ENCODE data around the gene CCDC102A.

The CCDC102A gene

DNA sequence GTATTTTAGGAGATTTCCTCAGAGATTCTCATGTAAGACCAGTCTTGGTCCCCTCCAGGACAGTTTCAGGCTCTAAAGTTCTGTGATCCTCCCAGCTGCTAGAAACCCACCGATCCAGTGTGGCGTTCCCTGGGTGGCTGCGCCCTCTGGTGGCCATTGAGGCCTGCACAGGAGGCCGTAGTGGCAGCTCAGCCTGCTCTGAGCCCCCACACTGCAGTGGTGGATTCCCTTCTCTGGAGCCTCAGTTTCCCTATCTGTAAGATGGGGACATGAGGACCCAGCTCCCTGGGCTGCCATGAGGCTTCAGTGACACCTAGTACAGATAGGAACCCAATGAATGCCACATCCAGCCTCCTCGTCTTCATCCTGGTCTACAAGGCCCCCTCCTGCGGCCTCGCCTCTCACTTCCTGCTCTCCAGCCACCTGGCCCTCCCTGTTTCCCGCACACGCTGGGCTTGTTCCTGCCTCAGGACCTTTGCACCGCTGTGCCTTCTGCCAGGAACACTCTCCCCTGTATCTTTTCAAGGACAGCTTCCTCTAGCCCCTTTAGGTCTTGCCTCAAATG is 16.5 kb downstream of the CCDC102A start:
- DNase-seq (ENCODE audit: low read depth in 2 of 2): peak; percentile 67 to 68

DNA sequence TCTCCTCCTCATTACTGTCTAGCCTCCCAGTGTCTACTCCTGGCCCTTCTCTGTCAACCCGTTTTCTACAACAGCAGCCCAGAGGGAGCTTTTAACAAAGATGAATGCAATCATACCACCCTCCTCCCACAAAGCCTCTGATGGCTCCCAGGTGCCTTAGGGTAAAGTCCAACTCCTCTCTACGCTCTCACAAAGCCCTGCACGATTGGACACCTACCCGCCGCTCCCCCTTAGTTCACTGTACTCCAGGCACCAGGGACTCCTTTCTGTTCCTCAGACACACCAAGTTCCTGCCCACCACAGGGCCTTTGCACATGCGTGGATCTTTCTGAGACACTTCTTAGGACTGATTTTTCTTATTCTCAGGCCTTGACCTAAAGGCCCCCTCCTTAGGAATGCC is 17.4 kb downstream of the CCDC102A start:
- no peak for DNase-seq (ENCODE audit: low read depth in 2 of 2)

DNA sequence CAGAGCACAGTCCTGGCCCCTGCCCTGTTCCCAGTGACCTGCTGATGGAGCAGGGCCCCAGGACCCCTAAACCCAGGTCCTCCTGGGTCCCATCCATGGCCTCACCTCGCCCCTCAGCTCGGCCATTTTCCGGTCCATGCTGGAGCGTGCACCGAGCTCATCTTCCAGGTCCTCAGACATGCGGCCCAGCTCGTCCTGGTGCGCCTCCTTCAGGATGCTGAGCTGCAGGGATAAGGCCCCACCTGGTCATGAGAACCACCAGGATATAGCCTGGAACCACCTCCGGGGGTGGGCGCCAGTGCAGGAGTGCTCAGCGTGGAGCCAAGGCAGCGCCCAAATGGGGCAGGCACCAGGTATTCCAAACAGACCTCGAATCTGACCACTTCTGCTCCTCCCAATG is 17.9 kb downstream of the CCDC102A start:
- DNase-seq (ENCODE audit: low read depth in 2 of 2): no peak

DNA sequence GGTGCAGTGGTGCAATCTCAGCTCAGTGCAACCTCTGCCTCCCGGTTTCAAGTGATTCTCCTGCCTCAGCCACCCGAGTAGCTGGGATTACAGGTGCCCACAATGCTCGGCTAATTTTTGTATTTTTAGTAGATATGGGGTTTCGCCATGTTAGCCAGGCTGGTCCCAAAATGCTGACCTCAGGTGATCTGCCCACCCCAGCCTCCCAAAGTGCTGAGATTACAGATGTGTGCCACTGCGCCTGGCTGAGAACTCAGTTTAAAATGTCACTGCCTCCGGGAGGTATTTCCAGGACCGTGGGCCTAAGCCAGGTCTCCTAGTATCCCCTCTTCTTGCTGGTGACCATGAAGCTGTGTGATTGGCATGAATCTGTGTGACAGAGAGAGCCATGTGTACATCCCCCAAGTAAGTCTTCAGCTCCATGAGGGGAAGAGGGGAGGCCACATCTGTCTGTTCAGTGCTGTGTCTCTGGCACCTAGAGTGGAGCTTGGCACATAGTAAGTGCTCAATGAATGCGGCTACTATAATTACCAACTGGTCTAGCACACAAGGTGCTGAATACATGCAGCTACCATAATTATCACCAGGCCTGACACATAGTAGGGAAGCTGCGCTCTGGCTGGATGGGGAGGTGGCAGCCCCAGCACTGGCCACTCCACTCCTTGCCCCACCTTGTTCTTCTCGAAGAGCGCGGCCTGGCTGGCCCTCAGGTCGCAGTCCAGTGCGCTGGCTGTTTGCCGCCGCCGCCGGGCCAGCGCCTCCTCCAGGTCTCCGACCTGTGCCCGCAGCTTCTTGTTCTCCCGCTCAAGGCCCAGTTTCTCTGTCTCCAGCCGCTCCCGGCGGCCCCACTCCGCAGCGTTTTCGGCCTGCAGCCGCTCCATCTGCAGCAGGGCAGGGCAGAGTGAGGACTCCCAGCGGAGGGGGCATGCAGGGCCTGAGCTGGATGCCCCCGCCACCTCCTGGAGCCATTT is 18.7 kb downstream of the CCDC102A start:
- no peak for DNase-seq (ENCODE audit: low read depth in 2 of 2)

DNA sequence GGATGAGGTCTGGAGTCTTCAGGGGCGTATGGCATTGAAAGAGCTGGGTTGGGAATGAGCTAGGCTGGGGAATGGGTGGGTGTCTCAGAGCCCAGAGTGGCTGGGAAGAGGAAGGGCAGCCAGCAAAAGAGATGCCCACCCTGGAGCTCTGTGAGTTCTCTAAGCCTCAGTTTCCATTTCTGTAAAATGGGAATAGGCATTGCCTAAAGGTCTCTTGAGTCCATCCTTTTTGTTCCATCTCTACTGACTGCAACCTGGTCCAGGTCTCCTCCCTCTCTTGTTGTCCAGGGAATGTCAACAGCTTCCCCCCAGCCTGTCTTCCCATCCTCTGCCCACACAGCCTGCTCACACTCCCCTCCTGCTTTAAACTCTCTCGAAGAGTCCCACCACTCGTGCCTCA is 19.6 kb downstream of the CCDC102A start:
- no peak for DNase-seq (ENCODE audit: low read depth in 2 of 2)

DNA sequence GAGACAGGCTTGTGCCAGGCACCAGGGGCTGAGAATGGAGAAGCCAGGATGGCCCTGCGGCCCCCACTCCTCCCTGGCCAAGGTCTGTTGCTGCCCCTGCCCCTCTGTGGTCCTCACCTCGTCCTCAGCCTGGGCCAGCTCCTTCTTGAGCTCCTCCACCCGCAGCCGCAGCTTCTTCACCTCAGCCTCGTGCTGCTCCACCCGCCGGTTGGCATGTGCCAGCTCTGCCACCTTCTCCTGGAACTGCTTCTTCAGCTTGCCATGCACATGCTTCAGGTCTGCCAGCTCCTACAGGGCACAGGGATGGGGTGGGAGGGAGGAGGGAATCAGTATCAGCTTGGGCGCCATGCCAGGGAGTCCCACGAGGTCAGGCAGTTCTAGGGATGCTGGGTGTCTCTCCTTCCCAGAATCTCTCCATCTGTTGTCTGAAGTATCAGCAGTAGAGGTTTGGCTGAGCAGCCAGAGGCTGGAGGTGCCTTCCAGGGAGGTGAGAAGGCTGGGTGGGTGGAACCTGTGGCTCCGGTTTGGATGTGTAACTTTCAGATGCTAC is 20.1 kb downstream of the CCDC102A start:
- DNase-seq (ENCODE audit: low read depth in 2 of 2): no peak

DNA sequence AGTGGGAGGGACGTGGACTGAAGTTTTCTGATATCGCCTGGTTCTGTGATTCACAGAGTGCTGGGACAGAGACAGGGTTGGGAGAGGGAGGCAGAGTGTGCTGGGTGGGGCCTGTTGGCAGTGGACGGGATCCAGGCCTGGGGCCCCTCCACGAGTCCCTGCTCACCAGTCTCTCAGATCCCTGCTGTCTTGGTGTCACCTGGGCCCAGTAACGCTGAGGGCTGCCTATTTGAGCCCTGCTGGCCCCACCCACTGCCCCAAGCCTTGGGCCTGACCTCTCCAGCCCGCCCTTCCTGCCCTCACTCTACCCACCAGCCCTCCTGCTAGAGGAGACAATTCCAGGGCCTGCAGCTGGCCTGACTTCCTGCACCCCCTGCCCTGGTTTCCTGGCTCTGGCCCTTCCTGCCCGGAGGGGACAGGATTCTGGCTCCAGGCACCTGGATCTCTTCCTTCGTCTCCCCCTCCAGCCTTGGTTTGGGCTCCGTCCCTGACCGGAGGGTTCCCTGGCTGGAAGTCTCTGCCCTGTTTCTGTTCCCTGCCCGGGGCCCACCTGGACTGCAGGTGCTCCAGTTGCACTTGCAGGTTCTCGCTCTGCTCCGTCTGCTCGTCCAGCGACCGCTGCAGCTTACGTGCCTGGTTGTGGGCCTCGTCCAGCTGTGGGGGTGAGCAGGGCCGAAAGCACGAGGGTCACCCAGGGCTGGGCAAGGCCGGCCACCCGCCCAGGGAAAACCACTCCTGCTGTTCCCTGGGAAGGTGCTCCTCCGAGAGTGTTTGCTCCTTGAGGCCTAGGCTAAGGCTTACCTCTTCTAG is 21.4 kb downstream of the CCDC102A start:
- no peak for DNase-seq (ENCODE audit: low read depth in 2 of 2)

DNA sequence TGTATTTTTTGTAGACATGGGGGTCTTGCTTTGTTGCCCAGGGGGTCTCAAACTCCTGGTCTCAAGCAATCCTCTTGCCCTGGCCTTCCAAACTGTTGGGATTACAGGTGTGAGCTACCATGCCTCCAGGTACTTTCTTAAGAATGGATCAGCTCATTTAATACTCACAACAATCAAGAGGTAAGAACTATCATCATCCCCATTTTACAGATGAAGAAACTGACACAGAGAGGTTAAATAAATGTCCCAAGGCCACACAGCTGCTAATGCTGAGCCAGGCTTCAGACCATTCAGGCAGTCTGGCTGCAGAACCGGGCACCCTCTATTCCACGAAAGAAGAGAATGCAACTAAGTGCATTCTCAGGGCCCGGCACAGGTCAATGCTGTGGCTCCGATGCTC is 22.0 kb downstream of the CCDC102A start:
- DNase-seq (ENCODE audit: low read depth in 2 of 2): no peak

DNA sequence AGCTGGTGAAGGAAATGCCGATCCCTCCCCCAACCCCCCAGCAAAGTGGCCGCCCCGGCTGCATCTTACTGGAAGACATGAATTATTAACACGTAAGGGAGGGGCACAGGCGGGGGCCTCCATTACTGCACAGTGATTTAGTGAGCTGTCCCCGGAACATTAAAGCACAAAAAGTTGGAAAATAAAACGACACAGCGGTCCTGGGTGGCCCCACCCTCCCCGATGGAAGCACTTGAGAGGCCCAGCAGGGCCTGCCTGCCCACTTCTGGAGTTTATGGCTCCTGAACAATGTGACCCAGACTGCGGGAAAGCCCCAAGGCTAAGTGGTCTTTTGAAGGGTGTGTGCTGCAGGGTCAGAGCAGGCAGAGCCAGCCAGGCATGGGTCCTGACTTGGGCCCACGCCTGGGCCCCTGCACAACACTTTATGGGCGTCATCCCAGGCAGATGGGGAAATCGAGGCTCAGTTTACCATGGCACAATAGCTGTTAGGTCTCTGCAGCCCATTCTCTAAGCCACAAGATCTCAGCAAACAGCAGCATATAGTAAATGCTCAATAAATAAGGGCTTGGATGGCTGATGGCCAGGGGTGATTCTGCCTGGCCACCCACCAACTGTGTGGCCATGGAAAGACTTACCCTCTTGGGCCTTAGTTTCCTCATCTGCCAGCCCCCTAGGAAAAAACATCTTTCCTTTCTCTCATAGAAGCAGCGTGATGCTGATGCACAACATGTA is 22.8 kb downstream of the CCDC102A start:
- no peak for DNase-seq (ENCODE audit: low read depth in 2 of 2)

DNA sequence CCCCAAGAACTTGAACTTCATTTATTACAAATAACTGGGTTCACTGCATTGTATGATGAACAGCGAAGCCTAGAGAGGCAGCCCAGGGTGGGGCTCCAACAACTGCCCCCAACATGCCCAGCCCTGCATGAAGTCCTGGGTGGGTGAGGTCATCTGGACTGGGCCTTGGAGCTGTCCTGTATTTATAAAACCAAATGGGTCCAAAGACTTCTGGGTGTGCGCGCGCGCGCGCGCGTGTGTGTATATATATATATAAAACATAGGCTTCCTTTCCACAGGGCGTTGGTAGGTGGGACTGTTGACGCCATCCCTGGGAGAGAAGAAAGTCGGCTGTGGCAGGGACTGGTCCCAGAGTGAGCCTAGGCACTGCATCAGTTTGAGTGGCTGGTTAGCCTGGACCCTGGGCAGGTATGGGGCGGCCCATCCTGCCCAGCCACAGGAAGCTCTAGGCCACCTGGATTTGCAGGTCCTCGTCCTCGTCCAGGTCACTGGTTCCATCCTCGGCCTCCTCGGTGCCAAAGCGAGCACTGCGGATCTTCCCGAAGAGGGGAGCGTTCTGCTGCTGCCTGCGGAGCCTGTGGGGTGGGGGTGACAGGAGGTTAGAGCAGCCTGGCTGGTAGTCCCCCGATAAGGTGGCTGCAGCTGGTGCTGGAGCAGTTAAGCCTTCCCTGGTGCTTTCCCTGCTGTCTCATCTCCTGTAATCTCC is 23.9 kb downstream of the CCDC102A start:
- no peak for DNase-seq (ENCODE audit: low read depth in 2 of 2)

DNA sequence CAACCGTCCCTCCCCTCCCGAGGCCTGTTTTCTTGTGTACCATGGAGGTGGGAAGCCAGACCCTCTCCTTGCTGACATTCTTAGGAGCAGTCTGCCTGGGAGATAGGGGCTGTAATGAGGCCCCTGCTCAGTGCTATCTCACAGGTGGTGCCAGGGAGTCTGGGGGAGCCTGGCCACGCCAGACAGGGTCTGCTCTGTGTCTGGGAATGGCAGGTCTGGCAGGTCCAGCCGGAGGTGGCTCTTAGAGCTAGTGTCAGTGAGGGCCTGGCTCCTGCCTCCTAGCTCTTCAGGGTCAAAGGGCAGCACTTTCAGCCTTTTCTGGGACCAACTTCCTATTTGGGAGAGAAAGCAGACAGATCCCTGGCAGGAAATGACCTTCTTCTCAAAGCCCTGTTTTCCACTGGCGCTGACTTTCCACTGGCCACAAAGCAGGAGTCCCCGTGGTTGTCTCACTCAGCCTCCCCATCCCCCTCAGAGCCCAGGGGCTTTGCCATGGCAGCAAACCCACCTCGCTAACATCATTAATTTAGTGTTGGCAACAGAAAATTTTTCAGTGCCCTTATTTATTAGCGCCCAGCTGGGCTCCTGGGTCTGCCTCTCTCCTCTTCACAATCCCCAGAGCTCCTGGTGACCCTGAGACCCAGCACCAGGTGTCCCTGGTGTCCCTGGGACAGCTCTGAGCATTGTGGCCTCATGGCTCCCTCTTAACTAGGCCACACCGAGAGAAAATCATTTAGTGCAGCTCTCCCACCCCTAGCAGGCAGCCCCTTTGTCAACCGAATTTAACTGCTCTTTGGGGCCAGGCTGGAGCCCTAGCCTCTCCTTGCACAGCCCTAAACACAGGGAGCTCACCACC is 26.1 kb downstream of the CCDC102A start:
- no peak for DNase-seq (ENCODE audit: low read depth in 2 of 2)

DNA sequence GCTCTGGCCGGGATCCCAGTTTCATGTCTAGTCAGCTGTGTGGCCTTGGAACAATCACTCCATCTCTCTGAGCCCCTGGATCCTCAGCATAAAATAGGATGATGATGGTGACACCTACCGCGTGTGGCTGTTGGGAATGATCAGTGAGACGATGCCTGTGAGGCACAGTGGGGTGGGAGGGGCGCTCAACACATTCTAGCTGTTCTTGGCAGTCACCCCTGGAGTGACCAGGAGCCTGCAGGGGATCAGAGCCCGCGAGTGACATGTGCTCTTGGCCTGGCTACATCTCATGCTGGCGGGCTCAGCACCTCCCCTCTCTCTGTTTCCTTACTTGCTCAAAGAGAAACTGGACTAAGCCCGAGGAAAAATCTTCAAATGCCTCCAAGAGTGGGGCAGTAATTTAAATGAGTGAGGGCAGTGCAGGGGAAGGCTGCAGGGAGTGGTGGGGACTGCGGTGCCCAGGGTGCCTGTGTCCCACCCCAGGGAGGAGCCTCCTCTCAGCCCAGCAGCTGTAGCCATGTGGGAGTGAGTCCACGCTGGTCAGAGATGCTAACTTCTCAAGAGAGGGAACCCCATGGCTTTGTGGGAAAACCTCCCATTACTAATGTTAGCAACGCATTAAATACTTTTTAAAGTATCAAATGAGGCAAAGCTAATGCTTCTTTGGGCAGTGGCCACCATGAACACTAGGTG is 27.0 kb downstream of the CCDC102A start:
- no peak for DNase-seq (ENCODE audit: low read depth in 2 of 2)

DNA sequence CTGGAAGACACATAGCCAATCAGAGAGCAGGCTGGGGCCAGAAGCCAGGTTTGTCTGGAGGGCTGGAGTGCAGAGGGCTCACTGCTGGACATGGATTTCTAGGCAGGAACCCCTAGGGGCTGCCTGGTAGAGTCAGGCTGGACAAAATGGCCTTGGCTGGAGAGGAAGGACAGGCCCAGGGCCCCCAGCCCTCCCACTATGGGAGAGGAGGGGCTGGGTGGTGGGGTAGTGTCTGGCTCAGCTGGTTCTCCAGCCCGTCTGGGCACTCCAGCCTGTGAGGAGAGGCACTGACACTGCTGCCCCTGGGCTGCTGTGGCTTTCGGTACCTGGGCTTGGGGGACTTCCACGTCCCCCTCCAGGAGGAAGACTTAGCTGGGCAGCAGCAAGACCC is 28.3 kb downstream of the CCDC102A start:
- DNase-seq (ENCODE audit: low read depth in 2 of 2): no peak

DNA sequence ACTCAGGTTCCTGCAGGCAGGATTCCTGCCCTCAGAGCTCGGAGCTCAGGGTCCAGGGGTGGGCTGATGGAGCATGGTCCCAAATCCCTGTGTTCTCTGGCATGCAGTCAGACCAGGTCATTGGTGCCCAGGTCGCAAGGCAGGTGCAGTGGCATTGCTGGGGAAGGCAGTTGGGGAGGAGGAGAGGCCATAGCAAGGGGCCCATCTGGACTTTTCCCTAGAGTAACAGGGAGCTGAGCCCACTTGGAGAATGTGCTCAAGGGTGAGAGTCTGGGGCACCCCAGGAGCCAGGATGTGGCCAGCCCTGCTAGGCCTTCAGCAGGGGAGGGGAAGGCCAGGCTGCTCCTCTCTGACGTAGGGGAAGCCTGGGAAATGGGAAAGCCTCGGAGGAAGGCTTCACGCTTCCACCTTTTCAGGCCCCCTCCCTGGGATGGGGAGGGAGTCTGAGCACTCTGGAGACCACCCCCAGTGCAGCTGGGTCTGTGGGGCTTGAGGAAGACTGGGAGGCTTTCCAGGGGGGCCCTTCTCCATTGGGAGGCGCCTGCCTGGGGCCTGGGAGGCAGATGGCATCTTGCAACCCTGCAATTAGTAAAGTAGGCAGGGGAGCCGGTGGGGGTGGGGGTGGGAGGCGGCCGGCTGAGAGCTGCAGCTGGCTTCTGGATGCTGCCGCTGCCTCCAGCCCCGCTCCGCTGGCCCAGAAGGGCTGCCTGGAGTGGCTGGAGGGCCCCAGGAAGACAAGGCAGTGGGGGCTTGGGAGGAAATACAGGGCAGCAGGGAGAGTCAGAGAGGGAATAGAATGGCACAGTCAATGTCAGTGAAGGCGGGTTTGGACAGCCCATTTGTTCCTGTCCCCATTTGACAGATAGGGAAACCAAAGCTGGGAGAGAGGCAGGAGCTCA is 29.0 kb downstream of the CCDC102A start:
- no peak for DNase-seq (ENCODE audit: low read depth in 2 of 2)

DNA sequence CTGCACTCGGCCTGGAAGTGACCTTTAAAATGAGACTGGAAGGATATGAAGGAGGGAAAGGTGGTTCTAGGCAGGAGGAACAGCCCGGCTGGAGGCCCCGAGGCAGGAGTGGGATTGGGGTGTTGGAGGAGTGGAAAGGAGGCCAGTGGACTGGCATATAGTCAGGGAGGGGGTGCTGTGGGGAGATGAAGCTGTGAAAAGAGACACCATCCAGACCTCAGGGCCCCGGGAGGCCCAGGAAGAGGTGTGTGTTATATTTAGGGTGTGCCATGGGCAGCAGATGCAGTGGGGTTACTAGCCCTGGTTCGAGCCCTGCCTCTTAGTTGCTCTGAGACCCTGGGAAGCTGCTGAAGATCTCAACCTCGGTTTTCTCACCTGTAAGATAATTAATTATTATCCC is 31.2 kb downstream of the CCDC102A start:
- no peak for DNase-seq (ENCODE audit: low read depth in 2 of 2)

DNA sequence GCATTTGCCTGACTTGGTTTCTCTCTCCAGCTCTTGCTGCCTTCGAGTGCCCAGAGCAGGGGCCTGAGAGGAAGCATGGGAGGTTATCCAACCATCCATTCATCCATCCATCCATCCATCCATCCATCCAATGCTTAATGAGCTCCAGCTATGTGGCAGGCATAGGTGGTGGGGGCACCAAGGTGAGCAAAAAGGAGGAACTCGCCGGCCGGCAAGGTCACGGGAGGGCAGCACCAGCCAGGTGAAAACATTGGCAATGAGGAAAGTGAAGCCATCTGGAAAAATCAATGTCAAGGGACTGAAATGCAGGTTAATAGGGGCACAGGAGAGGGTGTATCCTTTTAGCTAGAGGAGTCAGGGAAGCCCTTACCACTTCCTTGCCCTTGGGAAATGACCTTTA is 31.9 kb downstream of the CCDC102A start:
- DNase-seq (ENCODE audit: low read depth in 2 of 2): no peak

DNA sequence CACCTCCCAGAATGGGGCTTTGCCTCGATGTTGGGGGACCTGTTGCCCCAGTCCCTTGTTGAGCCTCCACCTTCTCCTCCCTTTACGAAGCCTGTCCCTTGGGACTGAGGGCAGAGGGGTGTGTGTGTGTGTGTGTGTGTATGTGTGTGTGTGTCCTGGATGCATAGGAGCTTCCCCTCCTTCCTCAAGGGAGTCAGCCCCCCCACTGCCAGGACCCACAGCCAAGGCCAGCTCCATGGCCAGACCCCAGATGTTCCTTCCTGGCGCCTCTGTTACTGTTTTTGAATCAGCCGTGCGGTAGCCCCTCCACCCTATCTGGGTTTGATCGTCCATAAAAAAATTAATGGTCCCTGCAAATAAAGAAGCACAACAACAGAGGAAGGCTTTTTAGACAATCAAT is 32.4 kb downstream of the CCDC102A start:
- DNase-seq (ENCODE audit: low read depth in 2 of 2): no peak

DNA sequence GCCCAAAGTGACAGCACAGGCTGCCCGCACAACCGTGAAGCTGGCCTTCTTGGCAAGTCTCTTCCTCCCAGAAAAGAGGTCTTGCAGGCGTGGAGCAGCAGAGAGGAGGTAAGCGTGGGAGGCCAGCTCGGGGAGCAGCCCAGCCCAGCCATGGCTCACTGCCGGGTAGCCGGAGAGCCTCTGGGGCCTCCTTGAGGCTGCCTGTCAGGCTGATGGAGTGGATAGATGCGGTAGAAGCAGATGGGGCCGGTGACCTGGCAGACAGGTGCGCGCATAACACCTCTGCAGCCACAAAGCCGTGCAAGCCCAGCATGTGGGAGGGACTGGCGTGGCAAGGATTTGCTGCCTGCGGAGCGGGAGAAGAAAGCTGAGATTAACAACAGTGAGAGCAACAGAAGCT is 33.0 kb downstream of the CCDC102A start:
- no peak for DNase-seq (ENCODE audit: low read depth in 2 of 2)
